GM12878 (cell line): ENCODE measurements around the gene SPAG9. TPM values are rescaled to one million over a fixed set of nuclear protein-coding genes. Genes with fewer than 3 reads are reported as not detected.

Source experiments
- ATAC-seq: fragments of 200-7000 bp; cut with Tn5 transposase; 3 replicates; pipeline ENCODE4 v1.9.1; 2020; ENCODE audit warnings: mild to moderate bottlenecking, moderate library complexity
- BruUV-seq: library from RNA; stranded (reverse); fragments of 400-500 nt; replicated peaks from 2 replicates; lab custom pipeline; 2021; lab: Mats Ljungman, UMichigan
- CTCF ChIA-PET: fragments of 300-600 bp; sonication (Branson Sonifier 250); formaldehyde crosslinking; extraction: SDS; loops from one replicate; lab custom pipeline; 2021; ENCODE audit warnings: inconsistent platforms; lab: Yijun Ruan, JAX
- POLR2A ChIA-PET: fragments of 350-600 bp; formaldehyde crosslinking; extraction: SDS; loops from one replicate; lab custom pipeline; 2021; ENCODE audit warnings: inconsistent platforms; lab: Charles Lee
- RAD21 ChIA-PET: fragments of 300-600 bp; sonication (Branson Sonifier 250); formaldehyde crosslinking; loops from one replicate; lab custom pipeline; 2023; ENCODE audit warnings: antibody characterized with exemption; ENCODE audit not compliant: unreplicated experiment; lab: Charles Lee
- SMC1A ChIA-PET: fragments of 300-600 bp; sonication (Branson Sonifier 250); formaldehyde crosslinking; loops from one replicate; lab custom pipeline; 2023; ENCODE audit not compliant: unreplicated experiment, uncharacterized antibody; lab: Charles Lee
- DNase-seq: peaks from one replicate; pipeline ENCODE4 v3.0.0-alpha.2; 2011; ENCODE audit warnings: low read depth, low spot score
- FAIRE-seq: peaks from 3 replicates; lab custom pipeline; 2011; peaks lifted over from hg19 to GRCh38; lab: Jason Lieb, UNC
- H2AFZ ChIP-seq: 2 replicates; pipeline ENCODE4 v1.6.0; 2011; ENCODE audit warnings: low read depth, low read length, control low read depth; ENCODE audit not compliant: control insufficient read depth
- H3K27ac ChIP-seq: 2 replicates; pipeline ENCODE4 v1.5.1; 2011; ENCODE audit warnings: control low read depth; ENCODE audit not compliant: control insufficient read depth, insufficient read depth
- H3K27me3 ChIP-seq, 2 experiments: replicated peaks in 1 of 2; 2 replicates each; pipeline versions ENCODE4 v1.6.0 to v1.6.1; 2011; ENCODE audit warnings: low read length in 1 of 2; ENCODE audit not compliant: control insufficient read depth in 2 of 2, insufficient read depth in 2 of 2
- H3K36me3 ChIP-seq, 2 experiments: 2 replicates each; pipeline ENCODE4 v1.5.1; 2011; ENCODE audit warnings: low read length in 1 of 2; ENCODE audit not compliant: control insufficient read depth in 2 of 2, insufficient read depth in 2 of 2
- H3K4me1 ChIP-seq: 2 replicates; pipeline ENCODE4 v1.6.1; 2011; ENCODE audit warnings: mild to moderate bottlenecking, low read length, moderate library complexity, mixed read lengths; ENCODE audit not compliant: control insufficient read depth, insufficient read depth
- H3K4me2 ChIP-seq: 2 replicates; pipeline ENCODE4 v1.6.0; 2011; ENCODE audit warnings: control low read depth; ENCODE audit not compliant: control insufficient read depth, insufficient read depth
- H3K4me3 ChIP-seq: fragments of 200-600 bp; sonication (generic); 2 replicates; pipeline ENCODE4 v1.5.1; 2016
- H3K79me2 ChIP-seq: 2 replicates; pipeline ENCODE4 v1.6.0; 2011; ENCODE audit warnings: low read length; ENCODE audit not compliant: control insufficient read depth, insufficient read depth
- H3K9ac ChIP-seq: 2 replicates; pipeline ENCODE4 v1.8.0; 2011; ENCODE audit warnings: low read length, control low read depth, mixed read lengths; ENCODE audit not compliant: control insufficient read depth, insufficient read depth
- H3K9me3 ChIP-seq: replicated peaks from 3 replicates; pipeline ENCODE4 v1.5.1; 2011; ENCODE audit warnings: mild to moderate bottlenecking, low read length; ENCODE audit not compliant: control insufficient read depth, insufficient read depth
- H4K20me1 ChIP-seq: 2 replicates; pipeline ENCODE4 v1.6.0; 2011; ENCODE audit not compliant: control insufficient read depth, insufficient read depth
- BHLHE40 ChIP-seq, 2 experiments: fragments of 450-650 bp in 1 of 2; IDR thresholded peaks; 2 replicates each; pipeline ENCODE4 v1.6.1; 2011 to 2017; ENCODE audit warnings: low read depth in 2 of 2, borderline replicate concordance in 1 of 2, improper control_type of control experiment in 1 of 2, low read length in 1 of 2, mild to moderate bottlenecking in 1 of 2
- CBX5 ChIP-seq: sonication (generic); IDR thresholded peaks from 2 replicates; pipeline ENCODE4 v1.6.1; 2016; ENCODE audit warnings: low read depth, moderate library complexity, mild to moderate bottlenecking, inconsistent platforms
- EGR1 ChIP-seq, 2 experiments: IDR thresholded peaks; 1 replicate in 1 of 2; 2 replicates in 1 of 2; pipeline ENCODE4 v1.6.1; 2011 to 2012; ENCODE audit warnings: low read depth in 2 of 2, low read length in 2 of 2, borderline replicate concordance in 1 of 2, mild to moderate bottlenecking in 1 of 2, moderate library complexity in 1 of 2
- FOXM1 ChIP-seq: IDR thresholded peaks from 2 replicates; pipeline ENCODE4 v1.6.1; 2012; ENCODE audit warnings: low read depth, mild to moderate bottlenecking, inconsistent platforms, low read length, moderate library complexity
- IKZF1 ChIP-seq: fragments of 450-650 bp; conservative IDR thresholded peaks from 2 replicates; pipeline ENCODE4 v1.6.1; 2017; ENCODE audit warnings: antibody characterized with exemption, mild to moderate bottlenecking
- IKZF2 ChIP-seq, 2 experiments: fragments of 450-650 bp; IDR thresholded peaks; 2 replicates each; pipeline ENCODE4 v1.6.1; 2017; ENCODE audit warnings: mild to moderate bottlenecking in 2 of 2, moderate library complexity in 2 of 2
- MTA2 ChIP-seq: fragments of 450-650 bp; IDR thresholded peaks from 2 replicates; pipeline ENCODE4 v1.6.1; 2016; ENCODE audit warnings: low read depth, mild to moderate bottlenecking, moderate library complexity
- NBN ChIP-seq: fragments of 450-650 bp; IDR thresholded peaks from 2 replicates; pipeline ENCODE4 v1.6.1; 2016
- PML ChIP-seq: IDR thresholded peaks from 2 replicates; pipeline ENCODE4 v1.6.1; 2012; ENCODE audit warnings: low read length, inconsistent platforms
- RAD21 ChIP-seq: IDR thresholded peaks from 2 replicates; pipeline ENCODE4 v1.6.1; 2011; ENCODE audit warnings: mild to moderate bottlenecking, low read depth, low read length, moderate library complexity; ENCODE audit not compliant: insufficient read depth
- SMARCA5 ChIP-seq: fragments of 450-650 bp; IDR thresholded peaks from 2 replicates; pipeline ENCODE4 v1.6.1; 2017; ENCODE audit warnings: mild to moderate bottlenecking
- WGBS: methylation state at CpG from one replicate; pipeline ENCODE4 v1.1.6; 2016; ENCODE audit warnings: low lambda C conversion rate; ENCODE audit not compliant: insufficient replicate concordance, insufficient coverage; ENCODE audit errors: missing lambda C conversion rate; 5-methylcytosine and 5-hydroxymethylcytosine counted together
- in situ Hi-C: fragments of 300-500 bp; cut with MboI; formaldehyde crosslinking; loops from 9 replicates; pipeline ENCODE4 v1.14.3; 2018; ENCODE audit warnings: mixed read lengths
- intact Hi-C: fragments of 100-400 bp; cut with micrococcal nuclease; formaldehyde crosslinking; loops from one replicate; pipeline ENCODE4 v1.14.2; 2022; ENCODE audit not compliant: unreplicated experiment
- polyA plus RNA-seq, 11 experiments: library from polyadenylated mRNA; depleted of rRNA in 4 of 11; unstranded in 6 of 11; stranded (reverse) in 5 of 11; fragments of >200 nt; fragmentation: Nextera tagmentation in 4 of 11; fragmentation: Illumina TruSeq in 1 of 11; extraction: Ambion mirVana in 4 of 11; extraction: Trizol in 1 of 11; gene quantifications; 1 replicate in 1 of 11; 2 replicates in 10 of 11; pipeline versions ENCODE4 v1.2.1 to v1.2.3, GENCODE V29; 2011 to 2016; ENCODE audit warnings: inconsistent platforms in 2 of 11, missing spikeins in 2 of 11, low read depth in 1 of 11
- total RNA-seq, 4 experiments: library from RNA; depleted of rRNA in 3 of 4; stranded (reverse); fragments of >200 nt in 3 of 4; fragmentation: Illumina TruSeq in 1 of 4; extraction: Trizol in 1 of 4; gene quantifications; 2 replicates each; pipeline versions ENCODE4 v1.2.1 to v1.2.3, GENCODE V29; 2013 to 2021
- TF ChIP-seq, protein P1 (sequence below): fragments of 450-650 bp; IDR thresholded peaks from 2 replicates; pipeline ENCODE4 v1.6.1; 2016; ENCODE audit warnings: mild to moderate bottlenecking
- TF ChIP-seq, protein P2 (sequence below), 3 experiments: IDR thresholded peaks in 2 of 3; conservative IDR thresholded peaks in 1 of 3; 2 replicates each; pipeline ENCODE4 v1.5.1; 2011; ENCODE audit warnings: low read depth in 3 of 3, low read length in 3 of 3, mild to moderate bottlenecking in 3 of 3, control low read depth in 2 of 3, moderate library complexity in 2 of 3, inconsistent platforms in 1 of 3, mixed read lengths in 1 of 3; ENCODE audit not compliant: control insufficient read depth in 2 of 3, insufficient read depth in 1 of 3; ENCODE audit errors: extremely low read depth in 1 of 3
- TF ChIP-seq, protein P3 (sequence below): fragments of 450-650 bp; IDR thresholded peaks from 2 replicates; pipeline ENCODE4 v1.6.1; 2017; ENCODE audit warnings: mild to moderate bottlenecking, moderate library complexity

The SPAG9 gene
- total and polyA plus RNA-seq, 10 of the 15 experiments (the other 5 are each of a cell fraction or from before 2014, with no cell fraction given): 6.6 to 42.0 (median 24.9) TPM

DNA sequence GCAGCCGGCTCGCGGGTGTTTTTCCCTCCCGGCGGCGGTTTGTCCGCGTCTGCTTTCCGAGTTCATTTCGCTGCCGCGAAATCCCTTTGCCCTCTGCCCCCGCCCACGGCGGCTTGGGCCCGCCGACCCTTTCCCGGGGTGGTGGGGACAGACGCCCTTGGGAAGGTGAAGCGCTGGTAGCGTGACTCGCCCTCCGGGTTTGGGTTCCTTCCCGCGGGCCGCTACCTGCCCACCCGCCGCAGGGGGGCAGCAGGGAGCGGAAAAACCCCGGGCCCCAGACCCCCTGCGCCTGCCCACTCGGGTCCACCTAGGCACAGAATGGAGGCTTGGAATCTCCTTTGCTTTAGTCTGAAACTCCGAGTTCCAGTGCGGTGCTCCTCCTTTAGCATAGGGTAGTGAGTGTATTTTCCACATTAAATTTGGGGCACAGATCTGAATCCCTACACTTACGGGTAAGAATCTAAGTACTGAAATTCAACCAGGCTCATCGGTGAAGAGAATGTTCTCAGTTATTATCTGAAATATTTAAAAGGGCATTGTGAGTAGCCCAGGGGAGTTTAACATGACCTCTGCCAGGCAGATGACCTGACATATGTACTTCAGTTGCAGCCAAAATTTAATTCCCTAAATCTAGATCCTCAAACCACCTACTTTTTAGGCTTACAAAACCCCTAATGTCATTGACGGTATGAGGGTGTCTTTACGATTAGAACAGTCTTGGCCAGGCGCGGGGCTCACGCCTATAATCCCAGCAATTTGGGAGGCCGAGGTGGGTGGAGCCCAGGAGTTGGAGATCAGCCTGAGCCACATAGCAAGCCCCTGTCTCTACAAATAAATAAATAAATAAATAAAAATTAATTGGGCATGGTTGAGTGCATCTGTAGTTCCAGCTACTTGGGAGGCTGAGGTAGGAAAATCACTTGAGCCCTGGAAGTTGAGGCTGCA, 46.6 kb upstream of the SPAG9 start:
- Histone ChIP-seq H3K4me2 (peak overlapping the region; percentile 84), H3K27me3 (no peaks in the 10 kb centered on the region), H3K4me1 (peaks cover 12% of the 10 kb centered on the region), H3K9me3 (no peaks in the 10 kb centered on the region), H3K79me2 (peaks cover 25% of the 10 kb centered on the region), H4K20me1 (no peaks in the 10 kb centered on the region), H2AFZ (peak overlapping the region; percentile 87), H3K27ac (peak overlapping the region; percentile 92), H3K9ac (peak overlapping the region; percentile 93), H3K36me3 (peaks cover 5 to 25% of the 10 kb centered on the region in 2 experiments), H3K4me3 (peak overlapping the region; percentile 96)
- CTCF ChIA-PET: interaction anchor here (0.9 to 5.8 kb wide), 2 partner anchors 12 to 13 kb away, joined by 3 to 35 read pairs; partner anchors contain the start of gene NME1
- SMC1A ChIA-PET: interaction anchor here (1.0 to 1.2 kb wide), 2 partner anchors 72 to 121 kb away, joined by 3 read pairs; no protein-coding TSS in a partner anchor
- DNase-seq (no peak), FAIRE-seq (peak; percentile 88), ATAC-seq (peak; percentile 75)
- BruUV-seq: TSS peak; percentile 69
- in situ Hi-C loops (loop anchor here (10.0 kb wide), 1 partner anchor 62 kb away; no protein-coding TSS in a partner anchor), intact Hi-C loops (loop anchor here (5.0 kb wide), 1 partner anchor 95 kb away; the partner anchor contains the start of genes MBTD1 and UTP18)
- RAD21 ChIA-PET: interaction anchor here (1.5 to 1.8 kb wide), 2 partner anchors 91 to 165 kb away, joined by 4 to 5 read pairs; no protein-coding TSS in a partner anchor
- POLR2A ChIA-PET: interaction anchor here (0.8 kb wide), 1 partner anchor 14 kb away, joined by 3 read pairs; the partner anchor contains the start of gene NME1
- WGBS: 7% methylated on average over 42 of the region's 42 CpGs
- TF ChIP-seq FOXM1: 0 out of 2 replicates have a peak, but pooled peaks have one; percentile 63
- TF ChIP-seq, protein P1, sequence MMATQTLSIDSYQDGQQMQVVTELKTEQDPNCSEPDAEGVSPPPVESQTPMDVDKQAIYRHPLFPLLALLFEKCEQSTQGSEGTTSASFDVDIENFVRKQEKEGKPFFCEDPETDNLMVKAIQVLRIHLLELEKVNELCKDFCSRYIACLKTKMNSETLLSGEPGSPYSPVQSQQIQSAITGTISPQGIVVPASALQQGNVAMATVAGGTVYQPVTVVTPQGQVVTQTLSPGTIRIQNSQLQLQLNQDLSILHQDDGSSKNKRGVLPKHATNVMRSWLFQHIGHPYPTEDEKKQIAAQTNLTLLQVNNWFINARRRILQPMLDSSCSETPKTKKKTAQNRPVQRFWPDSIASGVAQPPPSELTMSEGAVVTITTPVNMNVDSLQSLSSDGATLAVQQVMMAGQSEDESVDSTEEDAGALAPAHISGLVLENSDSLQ: peak; percentile 20; the same call in 1 of the 2 replicates
- TF ChIP-seq, protein P2, sequence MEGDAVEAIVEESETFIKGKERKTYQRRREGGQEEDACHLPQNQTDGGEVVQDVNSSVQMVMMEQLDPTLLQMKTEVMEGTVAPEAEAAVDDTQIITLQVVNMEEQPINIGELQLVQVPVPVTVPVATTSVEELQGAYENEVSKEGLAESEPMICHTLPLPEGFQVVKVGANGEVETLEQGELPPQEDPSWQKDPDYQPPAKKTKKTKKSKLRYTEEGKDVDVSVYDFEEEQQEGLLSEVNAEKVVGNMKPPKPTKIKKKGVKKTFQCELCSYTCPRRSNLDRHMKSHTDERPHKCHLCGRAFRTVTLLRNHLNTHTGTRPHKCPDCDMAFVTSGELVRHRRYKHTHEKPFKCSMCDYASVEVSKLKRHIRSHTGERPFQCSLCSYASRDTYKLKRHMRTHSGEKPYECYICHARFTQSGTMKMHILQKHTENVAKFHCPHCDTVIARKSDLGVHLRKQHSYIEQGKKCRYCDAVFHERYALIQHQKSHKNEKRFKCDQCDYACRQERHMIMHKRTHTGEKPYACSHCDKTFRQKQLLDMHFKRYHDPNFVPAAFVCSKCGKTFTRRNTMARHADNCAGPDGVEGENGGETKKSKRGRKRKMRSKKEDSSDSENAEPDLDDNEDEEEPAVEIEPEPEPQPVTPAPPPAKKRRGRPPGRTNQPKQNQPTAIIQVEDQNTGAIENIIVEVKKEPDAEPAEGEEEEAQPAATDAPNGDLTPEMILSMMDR (IDR thresholded peaks at IDR 0.05 in 2 of 3, conservative IDR thresholded peaks at IDR 0.05 in 1 of 3; ENCODE audit: control insufficient read depth in 2 of 3, extremely low read depth in 1 of 3, insufficient read depth in 1 of 3, low read depth in 3 of 3, low read length in 3 of 3): peak; percentile 73 to 85 (median 75)
- 0 out of 4 replicates have a peak, but pooled peaks have one; percentile 5 to 21 for TF ChIP-seq BHLHE40 (IDR thresholded peaks at IDR 0.05; ENCODE audit: borderline replicate concordance in 1 of 2, low read depth in 2 of 2, low read length in 1 of 2)
- TF ChIP-seq SMARCA5: peak; percentile 61; the same call in 1 of the 2 replicates
- TF ChIP-seq NBN: peak; percentile 75
- 0 out of 2 replicates have a peak, but pooled peaks have one; percentile 5 for TF ChIP-seq PML
- TF ChIP-seq, protein P3, sequence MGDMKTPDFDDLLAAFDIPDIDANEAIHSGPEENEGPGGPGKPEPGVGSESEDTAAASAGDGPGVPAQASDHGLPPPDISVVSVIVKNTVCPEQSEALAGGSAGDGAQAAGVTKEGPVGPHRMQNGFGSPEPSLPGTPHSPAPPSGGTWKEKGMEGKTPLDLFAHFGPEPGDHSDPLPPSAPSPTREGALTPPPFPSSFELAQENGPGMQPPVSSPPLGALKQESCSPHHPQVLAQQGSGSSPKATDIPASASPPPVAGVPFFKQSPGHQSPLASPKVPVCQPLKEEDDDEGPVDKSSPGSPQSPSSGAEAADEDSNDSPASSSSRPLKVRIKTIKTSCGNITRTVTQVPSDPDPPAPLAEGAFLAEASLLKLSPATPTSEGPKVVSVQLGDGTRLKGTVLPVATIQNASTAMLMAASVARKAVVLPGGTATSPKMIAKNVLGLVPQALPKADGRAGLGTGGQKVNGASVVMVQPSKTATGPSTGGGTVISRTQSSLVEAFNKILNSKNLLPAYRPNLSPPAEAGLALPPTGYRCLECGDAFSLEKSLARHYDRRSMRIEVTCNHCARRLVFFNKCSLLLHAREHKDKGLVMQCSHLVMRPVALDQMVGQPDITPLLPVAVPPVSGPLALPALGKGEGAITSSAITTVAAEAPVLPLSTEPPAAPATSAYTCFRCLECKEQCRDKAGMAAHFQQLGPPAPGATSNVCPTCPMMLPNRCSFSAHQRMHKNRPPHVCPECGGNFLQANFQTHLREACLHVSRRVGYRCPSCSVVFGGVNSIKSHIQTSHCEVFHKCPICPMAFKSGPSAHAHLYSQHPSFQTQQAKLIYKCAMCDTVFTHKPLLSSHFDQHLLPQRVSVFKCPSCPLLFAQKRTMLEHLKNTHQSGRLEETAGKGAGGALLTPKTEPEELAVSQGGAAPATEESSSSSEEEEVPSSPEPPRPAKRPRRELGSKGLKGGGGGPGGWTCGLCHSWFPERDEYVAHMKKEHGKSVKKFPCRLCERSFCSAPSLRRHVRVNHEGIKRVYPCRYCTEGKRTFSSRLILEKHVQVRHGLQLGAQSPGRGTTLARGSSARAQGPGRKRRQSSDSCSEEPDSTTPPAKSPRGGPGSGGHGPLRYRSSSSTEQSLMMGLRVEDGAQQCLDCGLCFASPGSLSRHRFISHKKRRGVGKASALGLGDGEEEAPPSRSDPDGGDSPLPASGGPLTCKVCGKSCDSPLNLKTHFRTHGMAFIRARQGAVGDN: no peak
- TF ChIP-seq IKZF1: peak; percentile 57; the same call in 1 of the 2 replicates
- no peak for TF ChIP-seq CBX5
- 0 out of 2 replicates have a peak, but pooled peaks have one; percentile 19 for TF ChIP-seq MTA2
- TF ChIP-seq EGR1 (IDR thresholded peaks at IDR 0.05; ENCODE audit: borderline replicate concordance in 1 of 2, low read depth in 2 of 2, low read length in 2 of 2): peak in 1 of 2 experiments; percentile 23; a peak in 1 of 3 replicates
- peak; percentile 40 for TF ChIP-seq RAD21
- peak; percentile 18 to 41; a peak in 2 of 4 replicates for TF ChIP-seq IKZF2 (IDR thresholded peaks at IDR 0.05)
